T-helper 2 cell treated with Interferon-gamma antibody and Interleukin-4, amounts not matched to agents 100 ng/mL and 5 ng/mL, for 36 hours (primary cell): ENCODE measurements around the gene MLLT6. TPM values are rescaled to one million over a fixed set of nuclear protein-coding genes. Genes with fewer than 3 reads are reported as not detected.

Experiments used
- intact Hi-C: fragments of 100-400 bp; cut with micrococcal nuclease; formaldehyde crosslinking; loops from one replicate; pipeline ENCODE4 v1.15.1; 2023
- total RNA-seq: library from RNA; stranded (reverse); gene quantifications from 2 replicates; pipeline ENCODE4 v1.2.3, GENCODE V29; 2022

The MLLT6 gene
- total RNA-seq, 1 donor from 2014 or later: 213 TPM

GRCh38 chr17:38674749-38675615 is 30.1 kb upstream of the MLLT6 start, which contains the start of gene EPOP:
Gene EPOP, minus strand, starts transcription at chr17:38674957. Its CDS starts 462 bp downstream, at chr17:38674495.
- intact Hi-C loops: loop anchor here (1.0 to 10.0 kb wide), 4 partner anchors 76 to 730 kb away; partner anchors contain the start of genes CWC25 and FBXL20

- intact Hi-C loops: loop anchor here (1.0 to 10.0 kb wide), 5 partner anchors 24 to 728 kb away; partner anchors contain the start of genes CWC25 and FBXL20
Observed at GRCh38 chr17:38676706-38677504, 28.2 kb upstream of the MLLT6 start.

- intact Hi-C loops: loop anchor here (1.0 to 10.0 kb wide), 5 partner anchors 23 to 727 kb away; partner anchors contain the start of genes CWC25 and FBXL20
Observed at GRCh38 chr17:38677819-38678218, 27.3 kb upstream of the MLLT6 start.

- intact Hi-C loops: no loop called here
Observed at GRCh38 chr17:38681096-38681495, 24.0 kb upstream of the MLLT6 start.

- intact Hi-C loops: no loop called here
Observed at GRCh38 chr17:38685491-38685890, 19.6 kb upstream of the MLLT6 start.

GRCh38 chr17:38687286-38687685 is 17.8 kb upstream of the MLLT6 start:
- intact Hi-C loops: no loop called here

- intact Hi-C loops: no loop called here
Observed at GRCh38 chr17:38690386-38690785, 14.7 kb upstream of the MLLT6 start.

- intact Hi-C loops: no loop called here
Observed at GRCh38 chr17:38691154-38691553, 13.9 kb upstream of the MLLT6 start.

GRCh38 chr17:38693700-38694329 is 11.3 kb upstream of the MLLT6 start:
- intact Hi-C loops: no loop called here

- intact Hi-C loops: no loop called here
Observed at GRCh38 chr17:38697061-38697820, 7.8 kb upstream of the MLLT6 start.

GRCh38 chr17:38698760-38699159 is 6.3 kb upstream of the MLLT6 start:
- intact Hi-C loops: no loop called here

- intact Hi-C loops: loop anchor here (1.0 to 2.0 kb wide), 4 partner anchors 25 to 167 kb away; partner anchors contain the start of gene PSMB3
Observed at GRCh38 chr17:38701504-38702165, 3.4 kb upstream of the MLLT6 start.

- intact Hi-C loops: loop anchor here (1.0 to 2.0 kb wide), 3 partner anchors 26 to 166 kb away; partner anchors contain the start of gene PSMB3
Observed at GRCh38 chr17:38702166-38702915, 2.7 kb upstream of the MLLT6 start.

- intact Hi-C loops: loop anchor here (1.0 to 2.0 kb wide), 3 partner anchors 25 to 166 kb away; partner anchors contain the start of gene PSMB3
Observed at GRCh38 chr17:38702916-38703741, 1.9 kb upstream of the MLLT6 start.

- intact Hi-C loops: loop anchor here (2.0 kb wide), 1 partner anchor 165 kb away; no protein-coding TSS in a partner anchor
Observed at GRCh38 chr17:38703742-38704605, 1.1 kb upstream of the MLLT6 start.

- intact Hi-C loops: no loop called here
Observed at GRCh38 chr17:38705523-38705802, 390 bp downstream of the MLLT6 start.

GRCh38 chr17:38705803-38706504 is 881 bp downstream of the MLLT6 start:
- intact Hi-C loops: loop anchor here (1.0 kb wide), 1 partner anchor 22 kb away; no protein-coding TSS in a partner anchor
